ENCODE measurements around the gene FOXP1.

FOXP1 gene

GRCh38 chr3:71160785-71161546 lies 422.6 kb downstream of the FOXP1 start:
- in situ Hi-C loops (cut with HindIII; ENCODE audit: low pct_unique_long_range_greater_than_20kb, low sequenced_read_pairs): no loop called here
- no peak for DNase-seq (ENCODE audit: low read depth in 1 of 2, low spot score in 1 of 2)
- no peak for TF ChIP-seq JUND (IDR thresholded peaks at IDR 0.05; ENCODE audit: low read depth)

GRCh38 chr3:71156062-71156665 lies 427.4 kb downstream of the FOXP1 start:
- in situ Hi-C loops (cut with HindIII; ENCODE audit: low pct_unique_long_range_greater_than_20kb, low sequenced_read_pairs): no loop called here
- DNase-seq (ENCODE audit: low read depth in 1 of 2, low spot score in 1 of 2): no peak
- TF ChIP-seq JUND (IDR thresholded peaks at IDR 0.05; ENCODE audit: low read depth): no peak

- in situ Hi-C loops (cut with HindIII; ENCODE audit: low pct_unique_long_range_greater_than_20kb, low sequenced_read_pairs): no loop called here
- DNase-seq (ENCODE audit: low read depth in 1 of 2, low spot score in 1 of 2): no peak
- no peak for TF ChIP-seq JUND (IDR thresholded peaks at IDR 0.05; ENCODE audit: low read depth)
These were observed 428.7 kb downstream of the FOXP1 start for GRCh38 chr3:71154846-71155245.

DNA sequence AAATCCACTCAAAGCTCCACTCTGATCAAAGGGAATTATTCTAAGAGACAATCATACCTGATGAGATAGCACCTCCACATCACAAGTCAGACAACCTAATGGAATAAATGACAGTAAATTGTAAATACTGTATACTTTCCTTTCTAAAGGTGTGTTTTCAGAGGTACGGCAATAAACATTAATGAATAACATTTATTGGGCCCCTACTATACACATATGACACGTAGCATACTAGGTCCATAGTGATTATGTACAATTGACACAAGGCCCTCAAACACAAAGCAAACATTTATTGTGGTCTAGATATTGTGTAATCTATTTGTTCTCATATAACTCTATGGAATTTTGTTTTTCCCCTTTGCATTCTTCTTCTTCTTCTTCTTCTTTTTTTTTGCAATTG lies 429.8 kb downstream of the FOXP1 start:
- TF ChIP-seq JUND (IDR thresholded peaks at IDR 0.05; ENCODE audit: low read depth): no peak
- in situ Hi-C loops (cut with HindIII; ENCODE audit: low pct_unique_long_range_greater_than_20kb, low sequenced_read_pairs): no loop called here
- no peak for DNase-seq (ENCODE audit: low read depth in 1 of 2, low spot score in 1 of 2)

- no peak for TF ChIP-seq JUND (IDR thresholded peaks at IDR 0.05; ENCODE audit: low read depth)
- no peak for DNase-seq (ENCODE audit: low read depth in 1 of 2, low spot score in 1 of 2)
- in situ Hi-C loops (cut with HindIII; ENCODE audit: low pct_unique_long_range_greater_than_20kb, low sequenced_read_pairs): no loop called here
These were observed 430.6 kb downstream of the FOXP1 start for GRCh38 chr3:71152892-71153265.

- no peak for TF ChIP-seq JUND (IDR thresholded peaks at IDR 0.05; ENCODE audit: low read depth)
- in situ Hi-C loops (cut with HindIII; ENCODE audit: low pct_unique_long_range_greater_than_20kb, low sequenced_read_pairs): no loop called here
- DNase-seq (ENCODE audit: low read depth in 1 of 2, low spot score in 1 of 2): no peak
These were observed 431.3 kb downstream of the FOXP1 start for GRCh38 chr3:71152039-71152891.

- DNase-seq (ENCODE audit: low read depth in 1 of 2, low spot score in 1 of 2): no peak
- TF ChIP-seq JUND (IDR thresholded peaks at IDR 0.05; ENCODE audit: low read depth): no peak
- in situ Hi-C loops (cut with HindIII; ENCODE audit: low pct_unique_long_range_greater_than_20kb, low sequenced_read_pairs): no loop called here
These were observed 433.3 kb downstream of the FOXP1 start for GRCh38 chr3:71149959-71150954.

DNA sequence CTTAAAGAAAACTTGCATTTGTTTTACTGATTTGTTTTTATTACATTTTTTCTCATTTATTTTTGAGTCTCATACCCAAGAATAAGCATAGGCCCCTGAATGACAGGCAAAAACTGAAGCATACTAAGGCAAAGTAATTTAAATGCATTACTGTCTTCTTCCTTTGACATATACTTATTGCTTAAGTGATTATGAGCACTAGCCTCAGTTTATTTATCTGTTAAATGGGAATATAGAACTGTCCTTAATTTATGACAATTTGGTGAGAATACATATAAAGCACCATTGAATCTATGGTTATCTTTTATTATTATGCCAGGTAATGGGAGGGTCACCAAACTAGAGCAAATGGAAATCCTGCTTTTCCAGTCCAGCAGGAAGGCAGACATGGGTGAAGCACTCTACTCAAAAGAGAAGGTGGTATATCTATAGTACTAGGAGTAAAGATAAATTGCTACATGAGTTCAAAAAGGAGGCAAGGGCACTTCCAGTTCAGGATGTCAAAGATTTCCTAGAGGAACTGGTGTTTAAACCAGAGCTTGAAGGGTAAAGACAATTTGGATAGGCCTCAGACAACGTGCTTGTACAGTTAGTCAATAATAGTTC lies 435.0 kb downstream of the FOXP1 start:
- in situ Hi-C loops (cut with HindIII; ENCODE audit: low pct_unique_long_range_greater_than_20kb, low sequenced_read_pairs): no loop called here
- DNase-seq (ENCODE audit: low read depth in 1 of 2, low spot score in 1 of 2): peak in 1 of 2 experiments; percentile 18
- no peak for TF ChIP-seq JUND (IDR thresholded peaks at IDR 0.05; ENCODE audit: low read depth)

GRCh38 chr3:71146673-71147072 lies 436.9 kb downstream of the FOXP1 start:
- in situ Hi-C loops (cut with HindIII; ENCODE audit: low pct_unique_long_range_greater_than_20kb, low sequenced_read_pairs): no loop called here
- no peak for DNase-seq (ENCODE audit: low read depth in 1 of 2, low spot score in 1 of 2)
- no peak for TF ChIP-seq JUND (IDR thresholded peaks at IDR 0.05; ENCODE audit: low read depth)

DNA sequence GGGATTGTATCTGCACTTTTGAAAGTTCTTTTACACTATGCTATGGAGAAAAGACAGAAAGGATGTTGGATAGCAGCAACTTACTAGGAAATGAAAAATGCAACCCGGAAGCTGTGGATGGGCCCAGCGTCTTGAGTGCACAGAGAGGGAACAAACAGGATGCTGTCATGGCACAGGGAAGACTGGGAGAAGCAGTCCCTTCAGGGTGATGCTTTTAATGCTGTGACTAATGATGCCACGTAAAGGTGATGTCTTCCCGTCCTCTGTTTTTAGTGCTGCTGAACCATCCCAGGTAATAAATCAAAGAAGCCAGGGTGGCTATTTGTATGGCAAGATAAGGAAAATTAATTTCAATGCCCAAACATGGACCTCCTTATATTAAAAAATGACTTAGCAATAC lies 437.6 kb downstream of the FOXP1 start:
- in situ Hi-C loops (cut with HindIII; ENCODE audit: low pct_unique_long_range_greater_than_20kb, low sequenced_read_pairs): no loop called here
- TF ChIP-seq JUND (IDR thresholded peaks at IDR 0.05; ENCODE audit: low read depth): no peak
- no peak for DNase-seq (ENCODE audit: low read depth in 1 of 2, low spot score in 1 of 2)

- no peak for DNase-seq (ENCODE audit: low read depth in 1 of 2, low spot score in 1 of 2)
- TF ChIP-seq JUND (IDR thresholded peaks at IDR 0.05; ENCODE audit: low read depth): no peak
- in situ Hi-C loops (cut with HindIII; ENCODE audit: low pct_unique_long_range_greater_than_20kb, low sequenced_read_pairs): no loop called here
These were observed 438.8 kb downstream of the FOXP1 start for GRCh38 chr3:71144525-71145253.
